ENCODE measurements around the gene FGD6.

DNA sequence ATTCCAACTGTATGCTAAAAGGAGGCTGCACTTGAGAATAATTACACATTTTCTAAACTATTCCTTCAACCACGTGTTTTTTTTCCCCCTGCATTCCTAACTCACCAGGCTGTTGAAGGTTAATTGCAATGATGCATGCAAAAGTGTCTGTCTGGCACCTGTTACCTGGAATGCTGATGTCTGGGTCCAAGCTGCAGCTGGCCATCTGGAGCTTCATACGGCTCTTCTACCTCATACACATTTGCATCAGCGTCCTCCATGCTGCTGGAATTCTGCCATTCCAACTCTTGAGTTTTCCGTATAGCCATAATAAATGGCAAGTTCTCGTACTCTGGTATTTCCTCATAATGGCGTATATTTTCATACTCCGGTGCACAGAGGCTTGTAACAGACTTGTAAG is 8.6 kb downstream of the FGD6 start:
- TF ChIP-seq, protein P1, sequence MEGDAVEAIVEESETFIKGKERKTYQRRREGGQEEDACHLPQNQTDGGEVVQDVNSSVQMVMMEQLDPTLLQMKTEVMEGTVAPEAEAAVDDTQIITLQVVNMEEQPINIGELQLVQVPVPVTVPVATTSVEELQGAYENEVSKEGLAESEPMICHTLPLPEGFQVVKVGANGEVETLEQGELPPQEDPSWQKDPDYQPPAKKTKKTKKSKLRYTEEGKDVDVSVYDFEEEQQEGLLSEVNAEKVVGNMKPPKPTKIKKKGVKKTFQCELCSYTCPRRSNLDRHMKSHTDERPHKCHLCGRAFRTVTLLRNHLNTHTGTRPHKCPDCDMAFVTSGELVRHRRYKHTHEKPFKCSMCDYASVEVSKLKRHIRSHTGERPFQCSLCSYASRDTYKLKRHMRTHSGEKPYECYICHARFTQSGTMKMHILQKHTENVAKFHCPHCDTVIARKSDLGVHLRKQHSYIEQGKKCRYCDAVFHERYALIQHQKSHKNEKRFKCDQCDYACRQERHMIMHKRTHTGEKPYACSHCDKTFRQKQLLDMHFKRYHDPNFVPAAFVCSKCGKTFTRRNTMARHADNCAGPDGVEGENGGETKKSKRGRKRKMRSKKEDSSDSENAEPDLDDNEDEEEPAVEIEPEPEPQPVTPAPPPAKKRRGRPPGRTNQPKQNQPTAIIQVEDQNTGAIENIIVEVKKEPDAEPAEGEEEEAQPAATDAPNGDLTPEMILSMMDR (IDR thresholded peaks at IDR 0.05), result no peak
- no peak for TF ChIP-seq EP300 (IDR thresholded peaks at IDR 0.05)

All from sigmoid colon (tissue), 4 donors.